NCI-H2227 (cell line): ENCODE measurements around the gene PTPRCAP.
A peak's percentile ranks its signal among the peaks of the same experiment; 100 is the strongest.
"Not testable (repeated sequence)": the region's sequence is repeated elsewhere in the genome, so short reads cannot be mapped to it uniquely, and the experiment has no call there.

Experiments
- DNase-seq: peaks from one replicate; lab custom pipeline; 2025; ENCODE audit not compliant: unreplicated experiment; lab: John Stamatoyannopoulos, UW

Gene PTPRCAP, protein sequence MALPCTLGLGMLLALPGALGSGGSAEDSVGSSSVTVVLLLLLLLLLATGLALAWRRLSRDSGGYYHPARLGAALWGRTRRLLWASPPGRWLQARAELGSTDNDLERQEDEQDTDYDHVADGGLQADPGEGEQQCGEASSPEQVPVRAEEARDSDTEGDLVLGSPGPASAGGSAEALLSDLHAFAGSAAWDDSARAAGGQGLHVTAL

DNA sequence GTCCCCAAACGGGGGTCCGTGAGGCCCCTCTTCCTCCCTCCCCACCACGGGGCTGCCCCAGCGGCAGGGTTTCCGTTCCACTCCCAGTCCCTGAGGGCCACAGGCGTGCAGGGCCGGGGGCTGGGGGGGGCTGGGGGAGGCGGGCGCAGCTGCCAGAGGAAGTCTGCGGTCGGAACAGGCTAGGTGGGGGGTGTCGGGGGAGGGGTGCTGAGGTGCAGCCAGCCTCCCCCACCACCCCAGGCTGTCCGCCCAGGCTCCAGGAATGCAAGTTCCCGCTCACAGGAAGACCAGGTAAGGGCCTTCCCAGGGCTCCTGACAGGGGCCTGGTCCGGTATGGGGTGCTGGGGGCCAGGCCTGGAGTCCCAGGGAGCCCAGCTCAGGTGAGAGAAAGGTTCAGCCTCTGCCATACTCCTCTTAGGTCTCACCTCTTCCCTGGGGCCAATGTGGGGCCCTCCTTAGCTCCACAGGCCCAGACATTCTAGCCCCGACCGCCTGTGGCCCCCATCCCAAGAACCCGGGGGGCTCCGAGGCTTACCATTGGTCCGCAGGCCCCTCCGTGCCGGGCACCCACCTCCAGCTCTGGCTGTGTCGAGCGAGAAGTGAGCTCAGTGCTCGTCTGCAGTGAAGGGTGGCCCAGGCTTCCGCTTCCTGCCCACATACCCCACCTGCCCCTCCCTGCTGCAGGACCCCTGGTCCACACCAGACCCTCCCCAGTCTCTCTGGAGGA, at the start of gene PTPRCAP:
Gene PTPRCAP (minus strand): TSS at position 601 of the 727 bp plus-strand sequence. CDS start 63 bp downstream, at position 538.
- no peak for DNase-seq

DNA sequence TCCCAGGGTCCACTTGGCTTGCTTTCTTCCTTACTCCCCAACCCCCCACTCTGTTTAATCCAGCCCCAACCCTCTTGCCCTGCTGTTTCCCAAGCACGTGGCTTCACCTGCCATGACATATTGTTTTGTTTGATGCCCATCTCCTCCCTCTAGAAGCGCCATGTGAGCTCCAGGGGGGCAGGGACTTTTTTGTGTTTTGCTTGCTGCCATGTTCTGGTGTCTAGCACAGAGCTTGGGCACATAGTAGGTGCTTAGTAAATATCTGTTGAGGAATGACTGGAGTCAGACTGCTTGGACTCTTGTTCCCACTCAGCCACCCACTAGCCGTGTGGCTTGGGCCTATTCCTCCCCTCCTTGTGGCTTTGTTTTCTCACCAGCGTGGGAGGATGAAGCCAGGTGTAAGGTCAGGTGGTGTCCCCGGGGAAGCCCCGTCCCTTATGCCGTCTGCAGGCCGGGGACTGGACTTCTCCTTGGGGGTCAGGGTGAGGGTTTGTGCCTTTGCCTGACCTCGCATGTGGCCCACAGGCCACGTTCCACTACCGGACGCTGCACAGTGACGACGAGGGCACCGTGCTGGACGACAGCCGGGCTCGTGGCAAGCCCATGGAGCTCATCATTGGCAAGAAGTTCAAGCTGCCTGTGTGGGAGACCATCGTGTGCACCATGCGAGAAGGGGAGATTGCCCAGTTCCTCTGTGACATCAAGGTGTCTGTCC, 49.2 kb upstream of the PTPRCAP start:
- no peak for DNase-seq

DNA sequence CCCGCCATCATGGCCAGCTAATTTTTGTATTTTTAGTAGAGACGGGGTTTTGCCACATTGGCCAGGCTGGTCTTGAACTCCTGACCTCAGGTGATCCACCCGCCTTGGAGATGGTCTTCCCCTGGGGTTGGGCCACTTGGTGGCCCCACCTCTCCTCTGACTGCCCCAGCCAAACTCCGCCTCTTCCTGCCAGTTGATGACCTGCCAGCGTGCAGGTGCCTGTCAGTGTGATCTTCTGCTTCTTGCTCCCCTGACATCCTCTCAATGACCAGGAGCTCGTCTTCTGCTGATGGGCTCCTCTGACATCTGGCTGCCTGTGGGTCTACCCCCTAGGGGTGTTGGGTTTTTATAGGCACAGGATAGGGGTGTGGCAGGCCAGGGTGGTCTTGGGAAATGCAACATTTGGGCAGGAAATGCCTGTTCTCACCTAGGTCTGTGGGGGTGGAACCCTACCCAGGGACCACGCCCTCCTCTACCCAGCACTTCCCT, 48.4 kb upstream of the PTPRCAP start:
- not testable (repeated sequence) for DNase-seq

DNA sequence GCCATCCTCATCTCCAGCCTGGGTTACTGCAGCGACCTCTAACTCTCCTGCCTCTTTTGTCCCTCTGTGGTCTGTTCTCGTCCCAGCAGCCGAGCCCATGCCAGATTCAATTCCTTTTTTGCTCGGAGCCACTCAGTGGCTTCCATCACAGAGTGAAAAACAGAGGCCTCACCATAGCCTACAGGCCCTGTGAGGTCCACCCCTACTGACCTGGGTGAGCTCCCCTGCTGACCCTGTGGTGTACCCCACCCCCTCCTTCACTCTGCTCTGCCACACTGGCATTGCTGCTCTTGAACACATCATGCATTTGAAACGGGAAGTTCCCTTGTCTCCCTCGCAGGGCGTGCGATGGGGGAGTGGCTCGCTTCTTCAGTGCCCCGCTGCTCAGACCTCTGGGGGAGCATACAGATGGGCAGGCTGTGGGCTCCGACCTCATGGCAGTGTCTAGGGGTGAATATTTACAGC, 47.4 kb upstream of the PTPRCAP start:
- DNase-seq: no peak

DNA sequence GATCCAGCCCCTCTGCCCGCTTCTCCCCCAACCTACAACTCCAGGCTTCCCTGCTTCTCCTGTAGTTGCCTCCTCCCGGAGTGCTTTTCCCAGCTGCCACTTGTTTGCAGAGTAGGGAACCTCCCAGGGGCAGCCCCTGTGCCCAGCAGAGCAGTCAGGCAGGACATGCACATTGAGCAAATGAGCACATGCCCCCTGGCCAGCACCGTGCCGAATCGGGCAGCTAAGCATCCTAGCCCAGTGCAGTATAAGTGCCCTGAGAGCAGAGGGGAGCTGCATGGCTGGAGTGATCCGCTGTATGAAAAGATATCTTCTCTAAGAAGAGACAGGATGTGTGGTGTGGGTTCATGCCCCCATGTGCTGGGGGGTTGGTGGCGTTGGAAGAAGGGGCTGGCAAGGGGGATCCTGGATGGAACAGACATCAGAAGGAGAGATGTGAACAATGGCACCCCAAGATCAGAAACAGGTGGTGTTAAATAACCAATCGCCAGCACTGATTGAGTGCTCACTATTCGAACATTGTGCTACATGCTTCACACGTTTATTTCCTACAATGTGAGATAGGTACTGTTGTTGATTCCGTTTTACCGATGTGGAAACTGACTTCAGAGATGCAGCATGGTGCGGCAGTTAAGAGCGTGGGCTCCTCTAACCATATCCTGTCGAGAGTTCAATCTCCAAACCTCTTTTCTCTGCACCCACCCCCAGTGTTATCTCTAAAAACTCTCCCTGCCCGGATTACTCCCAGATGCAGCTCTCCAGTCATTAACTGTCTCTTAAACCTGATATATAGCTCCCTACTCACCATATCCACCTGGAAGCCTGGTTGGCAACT, 46.6 kb upstream of the PTPRCAP start:
- no peak for DNase-seq

DNA sequence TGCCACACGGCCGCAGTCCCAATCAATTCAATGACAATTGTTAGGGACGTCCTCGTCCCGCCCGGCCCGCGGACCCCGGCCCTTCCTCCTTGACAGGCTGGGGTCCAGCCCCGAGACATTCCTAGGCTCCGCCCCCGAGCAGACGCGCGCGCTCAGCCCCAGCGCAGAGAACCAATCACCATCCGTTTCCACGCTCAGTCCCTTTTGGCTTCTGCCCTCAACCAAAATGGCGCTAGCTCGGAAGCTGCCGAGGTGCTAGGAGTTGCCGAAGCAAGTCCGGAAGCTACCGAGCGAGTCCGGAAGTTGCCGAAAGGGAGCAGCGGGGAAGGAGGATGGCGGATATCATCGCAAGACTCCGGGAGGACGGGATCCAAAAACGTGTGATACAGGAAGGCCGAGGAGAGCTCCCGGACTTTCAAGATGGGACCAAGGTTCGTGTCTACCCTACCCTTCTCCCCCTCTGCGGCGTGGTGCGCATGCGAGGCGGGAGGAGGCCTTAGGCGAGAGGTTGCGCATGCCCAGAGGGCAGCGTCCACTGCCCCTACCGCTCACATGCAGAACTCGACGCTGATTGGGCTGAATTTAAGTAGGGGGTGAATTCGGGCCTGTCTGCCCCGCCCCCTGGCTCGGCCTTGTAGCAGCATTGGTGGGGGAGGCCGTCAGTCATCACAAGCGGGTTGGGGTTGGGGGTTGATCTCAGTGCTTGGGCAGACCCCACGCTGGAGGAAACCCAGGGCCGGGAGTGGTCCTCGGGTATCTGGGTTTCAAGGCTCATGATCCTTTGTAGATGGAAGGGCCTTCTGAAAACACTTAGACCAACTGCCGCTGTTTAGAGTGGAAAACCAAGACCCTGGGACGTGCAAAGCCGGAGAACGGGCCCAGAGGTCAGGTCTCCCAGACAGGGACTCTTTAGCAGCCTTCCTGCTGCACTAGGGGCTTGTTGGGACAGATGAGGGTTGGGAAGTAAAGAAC, 45.6 kb upstream of the PTPRCAP start, which contains the start of gene AIP:
Gene AIP (plus strand): TSS at position 200 of the 972 bp plus-strand sequence. CDS start 133 bp downstream, at position 333.
- peak; percentile 99 for DNase-seq

DNA sequence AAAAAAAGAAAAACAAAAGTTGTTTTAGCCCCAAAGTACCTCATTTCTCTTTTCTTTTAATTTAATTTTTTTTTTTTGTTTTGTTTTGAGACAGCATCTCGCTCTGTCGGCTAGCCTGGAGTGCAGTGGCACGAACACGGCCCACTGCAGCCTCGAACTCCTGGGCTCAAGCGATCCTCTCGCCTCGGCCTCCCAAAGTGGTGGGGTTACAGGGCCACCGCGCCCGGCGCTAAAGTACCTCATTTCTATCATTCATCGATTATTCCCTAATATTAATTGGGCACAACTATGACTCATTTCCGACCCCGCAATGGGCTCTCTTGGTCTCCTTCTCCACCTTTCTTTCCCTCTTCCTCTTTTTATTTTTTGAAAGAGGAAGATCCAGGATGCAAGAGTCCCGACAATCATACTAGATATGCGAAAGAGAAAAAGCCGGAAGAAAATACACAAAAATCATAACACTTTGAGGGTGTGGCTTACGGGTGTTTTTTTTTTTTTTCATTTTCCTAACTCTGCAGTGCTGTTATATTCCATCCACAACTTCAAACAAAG, 44.9 kb upstream of the PTPRCAP start:
- DNase-seq: no peak

DNA sequence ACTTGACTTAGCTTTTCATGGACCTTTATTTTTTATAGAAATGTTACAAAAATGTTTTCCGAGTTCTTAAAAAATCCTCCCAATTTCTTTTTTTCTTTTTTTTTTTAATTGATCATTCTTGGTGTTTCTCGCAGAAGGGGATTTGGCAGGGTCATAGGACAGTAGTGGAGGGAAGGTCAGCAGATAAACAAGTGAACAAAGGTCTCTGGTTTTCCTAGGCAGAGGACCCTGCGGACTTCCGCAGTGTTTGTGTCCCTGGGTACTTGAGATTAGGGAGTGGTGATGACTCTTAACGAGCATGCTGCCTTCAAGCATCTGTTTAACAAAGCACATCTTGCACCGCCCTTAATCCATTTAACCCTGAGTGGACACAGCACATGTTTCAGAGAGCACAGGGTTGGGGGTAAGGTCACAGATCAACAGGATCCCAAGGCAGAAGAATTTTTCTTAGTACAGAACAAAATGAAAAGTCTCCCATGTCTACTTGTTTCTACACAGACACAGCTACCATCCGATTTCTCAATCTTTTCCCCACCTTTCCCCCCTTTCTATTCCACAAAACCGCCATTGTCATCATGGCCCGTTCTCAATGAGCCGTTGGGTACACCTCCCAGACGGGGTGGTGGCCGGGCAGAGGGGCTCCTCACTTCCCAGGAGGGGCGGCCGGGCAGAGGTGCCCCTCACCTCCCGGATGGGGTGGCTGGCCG, 40.0 kb upstream of the PTPRCAP start:
- not testable (repeated sequence) for DNase-seq

DNA sequence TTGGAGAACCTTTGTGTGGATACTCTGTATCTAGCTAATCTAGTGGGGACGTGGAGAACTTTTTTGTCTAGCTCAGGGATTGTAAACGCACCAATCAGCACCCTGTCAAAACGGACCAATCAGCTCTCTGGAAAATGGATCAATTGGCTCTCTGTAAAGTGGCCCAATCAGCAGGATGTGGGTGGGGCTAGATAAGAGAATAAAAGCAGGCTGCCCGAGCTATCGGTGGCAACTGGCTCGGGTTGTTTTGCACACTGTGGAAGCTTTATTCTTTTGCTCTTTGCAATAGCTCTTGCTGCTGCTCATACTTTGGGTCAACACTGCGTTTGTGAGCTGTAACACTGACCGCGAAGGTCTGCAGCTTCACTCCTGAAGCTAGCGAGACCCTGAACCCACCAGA, 39.2 kb upstream of the PTPRCAP start:
- not testable (repeated sequence) for DNase-seq

DNA sequence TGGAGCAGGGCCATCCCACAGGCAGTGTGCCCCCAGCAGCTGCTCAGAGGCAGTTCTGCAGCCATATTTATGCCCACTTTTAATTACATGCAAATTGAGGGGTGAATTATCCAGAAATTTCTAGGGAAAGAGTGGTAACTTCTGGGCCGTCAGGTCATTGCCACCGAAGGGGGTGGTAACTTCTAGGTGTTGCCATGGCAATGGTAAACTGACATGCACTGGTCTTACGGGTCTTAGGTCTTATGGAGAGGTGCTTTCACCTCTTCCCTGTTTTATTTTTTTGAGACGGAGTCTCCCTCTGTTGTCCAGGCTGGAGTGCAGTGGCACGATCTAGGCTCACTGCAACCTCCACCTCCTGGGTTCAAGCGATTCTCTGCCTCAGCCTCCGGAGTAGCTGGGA, 35.4 kb upstream of the PTPRCAP start:
- DNase-seq: no peak

DNA sequence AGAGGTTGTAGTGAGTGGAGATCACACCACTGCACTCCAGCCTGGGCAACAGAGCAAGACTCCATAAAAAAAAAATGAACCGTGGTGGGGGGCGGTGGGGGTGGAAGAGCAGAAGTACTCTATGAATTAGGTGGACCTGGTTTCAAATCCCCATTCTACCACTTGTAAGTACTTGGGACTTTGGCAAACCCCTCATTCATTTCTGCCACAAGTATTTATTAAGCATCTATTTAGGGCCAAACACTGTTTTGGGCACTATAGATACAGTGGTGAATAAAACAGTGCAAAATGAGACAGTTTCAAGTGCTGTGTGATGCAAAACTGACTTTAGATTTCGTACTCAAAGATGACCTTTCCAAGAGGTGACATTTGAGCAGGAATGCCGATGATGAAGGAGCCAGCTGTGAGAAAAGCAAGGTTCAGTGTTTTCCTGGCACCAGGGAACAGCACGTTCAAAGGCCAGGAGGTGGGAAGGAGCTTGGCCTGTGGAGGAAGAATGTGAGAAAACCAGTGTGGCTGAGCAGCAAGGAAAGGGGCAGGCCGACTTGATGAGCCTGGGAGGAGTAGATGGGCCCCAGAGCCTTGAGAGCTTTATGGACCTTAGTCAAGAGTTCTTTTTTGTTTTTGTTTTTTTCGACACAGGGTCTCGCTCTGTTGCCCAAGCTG, 33.0 kb upstream of the PTPRCAP start:
- no peak for DNase-seq

DNA sequence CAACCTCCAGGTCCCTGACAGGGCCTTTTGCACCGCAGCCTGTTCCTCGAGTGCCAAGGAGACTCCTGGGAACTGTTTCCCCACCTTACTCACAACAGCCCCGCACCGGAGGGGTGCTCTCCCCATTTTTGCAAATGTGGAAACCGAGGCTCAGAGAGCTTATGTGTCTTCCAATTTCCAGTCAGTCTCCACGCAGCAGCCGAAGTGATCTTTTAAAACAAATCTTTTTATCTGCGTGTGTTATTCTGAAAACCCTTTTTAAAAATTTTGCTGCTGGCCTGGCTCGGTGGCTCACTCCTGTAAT, 32.0 kb upstream of the PTPRCAP start:
- no peak for DNase-seq

DNA sequence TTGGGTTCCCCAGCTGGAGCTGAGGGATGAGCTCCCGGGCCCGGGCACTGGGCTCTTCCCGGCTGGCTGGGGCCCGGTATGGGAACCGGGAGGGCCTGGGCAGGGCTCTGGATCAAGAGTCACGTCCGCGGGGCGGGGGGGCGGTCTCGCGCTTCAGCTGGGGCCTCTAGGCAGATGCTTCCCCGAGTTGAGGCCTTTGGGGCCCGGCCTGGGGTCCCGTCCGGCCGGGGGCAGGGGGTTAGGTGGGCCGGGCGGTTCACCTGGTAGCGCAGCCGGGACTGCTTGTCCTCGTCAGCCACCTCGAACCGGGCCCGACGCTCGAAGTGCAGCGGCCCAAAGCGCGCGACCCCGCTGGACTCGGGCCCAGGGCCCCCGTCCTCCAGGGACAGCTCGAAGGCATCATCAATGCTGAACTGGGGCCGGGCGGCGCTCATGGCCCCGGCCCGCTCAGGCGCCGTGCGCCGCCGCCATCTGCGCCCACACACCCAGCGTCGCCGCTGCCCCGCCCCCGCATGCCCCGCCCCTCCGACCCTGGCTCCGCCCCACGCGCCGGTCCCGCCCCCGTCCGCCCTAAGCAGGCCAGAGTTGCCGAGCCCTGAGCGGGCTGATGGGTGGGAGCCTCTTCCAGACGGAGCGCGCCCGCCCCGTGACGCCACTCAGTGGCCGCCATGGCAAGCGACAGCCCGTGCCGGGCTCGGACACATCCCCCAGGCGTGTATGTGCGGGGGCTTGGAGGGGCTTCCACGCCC, 31.5 kb upstream of the PTPRCAP start, which contains the start of gene TMEM134:
Gene TMEM134 (minus strand): TSS at position 493 of the 749 bp plus-strand sequence. CDS start 59 bp downstream, at position 434.
- peak; percentile 95 for DNase-seq

DNA sequence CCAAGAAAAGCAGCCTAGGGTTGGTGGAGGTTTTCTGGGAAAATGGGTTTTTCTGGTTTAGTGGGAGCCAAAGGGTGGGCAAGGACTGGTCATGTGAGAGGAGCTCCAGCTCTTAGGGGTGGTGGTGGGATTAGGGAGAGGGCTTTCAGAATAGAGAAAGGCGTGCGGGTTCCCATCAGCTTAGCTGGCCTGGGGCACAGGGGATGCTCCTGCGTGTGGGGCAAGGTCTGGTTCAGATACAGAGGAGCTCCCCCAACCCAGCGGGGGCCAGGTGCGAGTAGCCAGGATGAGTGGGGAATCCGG, 30.9 kb upstream of the PTPRCAP start:
- DNase-seq: no peak

DNA sequence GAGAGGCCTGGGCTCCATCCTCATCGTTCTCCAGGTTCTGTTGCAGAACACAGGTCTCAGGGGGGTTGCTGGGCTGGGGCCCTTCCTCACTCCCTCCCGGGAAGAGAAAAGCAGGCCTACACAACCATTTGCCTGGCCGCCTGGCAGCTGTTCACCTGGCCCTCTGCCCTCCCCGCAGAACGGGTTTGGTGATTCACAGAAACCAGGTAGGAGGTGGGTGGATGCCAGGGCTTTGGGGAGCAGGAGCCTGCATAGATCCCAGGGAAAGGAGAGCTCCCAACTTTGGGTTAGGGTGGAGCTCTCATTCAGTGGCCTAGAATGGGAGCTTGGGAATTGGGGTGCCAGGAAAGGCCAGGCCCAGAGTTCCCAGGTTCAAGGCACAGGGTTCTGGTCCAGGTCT, 30.6 kb upstream of the PTPRCAP start:
- DNase-seq: no peak

DNA sequence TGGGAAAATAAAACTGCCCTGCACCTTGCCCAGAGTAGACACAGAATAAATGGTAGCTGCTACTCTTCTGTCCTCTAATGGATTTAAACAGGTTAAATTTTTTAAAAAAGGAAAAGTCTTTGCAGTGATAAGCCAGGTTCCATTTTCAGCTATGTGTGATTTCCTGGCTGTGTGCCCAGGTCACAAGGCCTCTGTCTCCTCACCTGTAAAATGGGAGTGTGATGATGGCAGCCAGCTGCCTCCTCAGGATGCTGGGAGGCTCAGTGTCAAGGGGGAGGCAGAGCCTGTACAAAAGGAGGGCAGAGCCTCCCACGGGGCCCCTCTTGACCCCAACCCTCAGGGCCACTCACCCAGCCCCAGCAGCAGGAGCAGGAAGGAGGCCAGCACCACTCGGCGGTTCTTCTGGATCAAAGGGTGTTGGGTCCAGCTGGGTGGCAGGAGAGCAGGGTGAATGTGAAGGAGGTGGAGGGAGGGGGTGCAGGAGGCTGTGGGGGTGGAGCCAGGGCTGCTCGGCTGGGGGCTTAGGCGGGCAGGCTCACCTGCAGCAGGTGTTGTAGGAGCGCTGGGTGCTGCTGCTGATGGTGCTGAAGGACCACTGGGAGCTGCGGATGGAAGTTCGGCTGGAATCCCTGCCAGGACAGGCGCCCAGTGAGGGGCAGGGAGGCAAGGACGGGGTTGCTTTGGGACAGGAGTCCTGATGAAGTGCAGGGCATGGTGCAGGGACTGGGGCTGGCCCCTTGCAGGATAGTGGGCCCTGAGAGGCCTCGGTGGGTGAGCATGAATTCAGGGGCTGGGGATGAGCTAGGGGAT, 29.7 kb upstream of the PTPRCAP start:
- DNase-seq: no peak

DNA sequence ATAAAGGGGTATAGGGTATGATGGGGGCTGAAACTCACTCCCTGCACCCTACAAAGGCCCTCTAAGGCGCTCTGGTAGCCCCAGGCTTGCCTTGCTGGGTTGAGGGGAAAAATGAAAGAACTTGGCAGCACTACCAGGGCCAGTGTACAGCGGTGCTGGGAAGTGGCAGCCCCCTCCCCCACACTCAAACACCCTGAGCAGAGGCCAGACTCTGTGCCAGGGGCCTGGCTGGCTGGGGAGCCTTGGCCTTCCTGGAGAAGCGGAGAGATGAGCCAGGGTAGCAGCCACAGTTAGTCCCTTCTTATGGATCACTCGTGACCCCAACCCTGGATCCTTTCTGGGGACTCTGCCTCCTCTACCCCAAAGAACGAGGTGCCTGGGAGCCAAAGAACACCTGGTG, 28.9 kb upstream of the PTPRCAP start:
- no peak for DNase-seq
